Upper lobe of left lung (tissue), 6 donors: Measurements from ENCODE around the gene AMOTL1. TPM values are rescaled to one million over a fixed set of nuclear protein-coding genes. Genes with fewer than 3 reads are reported as not detected.

Experiments
- ATAC-seq, 2 donors: fragments of 200-7000 bp; cut with Tn5 transposase; one replicate each; pipeline ENCODE4 v1.9.1; 2022; ENCODE audit warnings: mild to moderate bottlenecking in 2 of 2, moderate library complexity in 2 of 2; ENCODE audit not compliant: low FRiP score in 2 of 2
- DNase-seq, 2 donors: peaks; one replicate each; pipeline ENCODE4 v3.0.0-alpha.2; 2019 to 2020
- H3K27ac ChIP-seq, 4 donors: fragments of 200-600 bp; sonication (generic); one replicate each; pipeline ENCODE4 v1.5.1; 2016 to 2019
- H3K27me3 ChIP-seq, 4 donors: fragments of 200-600 bp; sonication (generic); one replicate each; pipeline ENCODE4 v1.5.1; 2017 to 2019
- H3K36me3 ChIP-seq, 4 donors: fragments of 200-600 bp; sonication (generic); one replicate each; pipeline ENCODE4 v1.5.1; 2016 to 2019
- H3K4me1 ChIP-seq, 4 donors: fragments of 200-600 bp; sonication (generic); one replicate each; pipeline ENCODE4 v1.5.1; 2018 to 2019
- H3K4me3 ChIP-seq, 4 donors: fragments of 200-600 bp; sonication (generic); one replicate each; pipeline ENCODE4 v1.5.1; 2017 to 2019; ENCODE audit warnings: mild to moderate bottlenecking in 2 of 4, moderate library complexity in 1 of 4
- H3K9me3 ChIP-seq, 4 donors: fragments of 200-600 bp; sonication (generic); one replicate each; pipeline ENCODE4 v1.5.1; 2018 to 2019
- CTCF ChIP-seq, 6 experiments: fragments of 450-650 bp in 4 of 6; fragments of 200-600 bp in 2 of 6; sonication (generic) in 2 of 6; IDR thresholded peaks; one replicate each; pipeline ENCODE4 v1.5.1; 2016 to 2019; ENCODE audit warnings: antibody characterized with exemption in 6 of 6
- EP300 ChIP-seq, 4 donors: sonication (generic); formaldehyde crosslinking; IDR thresholded peaks; one replicate each; pipeline ENCODE4 v1.5.1; 2017; ENCODE audit warnings: antibody characterized with exemption in 4 of 4, control low read depth in 2 of 4
- POLR2A ChIP-seq, 4 donors: fragments of 450-650 bp; IDR thresholded peaks; one replicate each; pipeline ENCODE4 v1.5.1; 2016 to 2017; ENCODE audit warnings: antibody characterized with exemption in 4 of 4, mild to moderate bottlenecking in 2 of 4
- POLR2AphosphoS5 ChIP-seq, 2 donors: sonication (generic); formaldehyde crosslinking; IDR thresholded peaks; one replicate each; pipeline ENCODE4 v1.5.1; 2017; ENCODE audit warnings: antibody characterized with exemption in 2 of 2
- WGBS, 2 donors: methylation state at CpG; one replicate each; pipeline ENCODE4 v1.1.5; 2017 to 2018; 5-methylcytosine and 5-hydroxymethylcytosine counted together
- total RNA-seq, 6 donors: library from RNA; depleted of rRNA in 4 of 6; stranded (reverse); fragments of >200 nt in 4 of 6; gene quantifications; one replicate each; pipeline versions ENCODE4 v1.1.0 to v1.2.1, GENCODE V29; 2016 to 2021
- donor health status: DM: no; HTN: no; CAD: no; lungs with moderate emphysema.
- donor health status: DM: no; HTN: yes; CAD: no; lungs with severe emphysema.

Gene AMOTL1
- total RNA-seq, 6 donors from 2014 or later, result 30.4 to 54.7 (median 46.1) TPM

- DNase-seq, result peak in 1 of 2 donors; percentile 22
- WGBS, 2 donors, result 53 to 76% methylated on average over 5 of the region's 5 CpGs
- Histone ChIP-seq H3K27me3 (peaks cover 0 to 5% (median 0%) of the 10 kb centered on the region in 4 donors), H3K27ac (peak overlapping the region; percentile 92 to 99 (median 96)), H3K9me3 (no peaks in the 10 kb centered on the region), H3K4me1 (peaks cover 15 to 46% (median 27%) of the 10 kb centered on the region in 4 donors), H3K36me3 (no peaks in the 10 kb centered on the region), H3K4me3 (peak overlapping the region in 3 of 4 donors; percentile 75 to 84 (median 78))
- TF ChIP-seq POLR2AphosphoS5 (IDR thresholded peaks at IDR 0.05), result no peak
- no peak for TF ChIP-seq EP300 (IDR thresholded peaks at IDR 0.05)
- TF ChIP-seq POLR2A (IDR thresholded peaks at IDR 0.05), result no peak
- TF ChIP-seq CTCF (IDR thresholded peaks at IDR 0.05), result no peak
- ATAC-seq, result peak in 1 of 2 donors; percentile 0
Measured at GRCh38 chr11:94767291-94767690, 865 bp upstream of the AMOTL1 start.

- TF ChIP-seq POLR2AphosphoS5 (IDR thresholded peaks at IDR 0.05), result peak in 1 of 2 donors; percentile 33
- TF ChIP-seq POLR2A (IDR thresholded peaks at IDR 0.05), result peak in 2 of 4 donors; percentile 18 to 42
- TF ChIP-seq EP300 (IDR thresholded peaks at IDR 0.05), result no peak
- no peak for TF ChIP-seq CTCF (IDR thresholded peaks at IDR 0.05)
- Histone ChIP-seq H3K27ac (peak overlapping the region; percentile 92 to 99 (median 96)), H3K4me3 (peak overlapping the region; percentile 63 to 84 (median 76)), H3K36me3 (no peaks in the 10 kb centered on the region), H3K9me3 (no peaks in the 10 kb centered on the region), H3K4me1 (peaks cover 20 to 58% (median 35%) of the 10 kb centered on the region in 4 donors), H3K27me3 (peaks cover 0 to 5% (median 0%) of the 10 kb centered on the region in 4 donors)
- peak; percentile 70 to 82 for ATAC-seq
- 1% methylated on average over 19 to 66 of the region's 91 CpGs for WGBS, 2 donors
- peak; percentile 26 to 93 for DNase-seq
Measured at GRCh38 chr11:94768602-94769541, 716 bp downstream of the AMOTL1 start.

DNA sequence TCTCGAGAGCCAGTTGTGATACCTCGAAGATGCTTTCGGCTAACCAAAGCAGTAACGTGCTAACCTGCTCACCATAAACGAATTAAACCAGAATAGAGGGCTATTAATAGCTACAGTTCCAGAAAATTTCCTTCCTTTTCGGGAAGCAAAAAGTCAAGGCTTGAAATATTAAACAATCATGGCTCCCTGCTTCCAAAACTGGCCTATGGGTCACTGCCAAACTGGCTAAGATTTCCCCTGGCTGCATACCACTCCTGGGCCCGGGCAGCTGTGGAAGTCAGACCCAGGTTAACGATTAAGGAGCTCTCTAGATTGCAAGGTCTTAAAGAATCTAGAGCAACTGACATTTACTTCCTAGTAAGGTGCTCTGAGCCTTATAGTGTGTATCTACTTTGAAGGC lies 1.7 kb downstream of the AMOTL1 start:
- Histone ChIP-seq H3K27ac (peak overlapping the region; percentile 92 to 99 (median 96)), H3K4me3 (peak overlapping the region; percentile 63 to 84 (median 76)), H3K9me3 (no peaks in the 10 kb centered on the region), H3K27me3 (peaks cover 0 to 5% (median 0%) of the 10 kb centered on the region in 4 donors), H3K4me1 (peaks cover 30 to 68% (median 39%) of the 10 kb centered on the region in 4 donors), H3K36me3 (no peaks in the 10 kb centered on the region)
- ATAC-seq (no peak), DNase-seq (peak in 1 of 2 donors; percentile 45)
- WGBS, 2 donors, result 27 to 32% methylated on average over 8 of the region's 8 CpGs
- TF ChIP-seq POLR2A (IDR thresholded peaks at IDR 0.05) (no peak), EP300 (IDR thresholded peaks at IDR 0.05) (no peak), POLR2AphosphoS5 (IDR thresholded peaks at IDR 0.05) (no peak), CTCF (IDR thresholded peaks at IDR 0.05) (no peak)

DNA sequence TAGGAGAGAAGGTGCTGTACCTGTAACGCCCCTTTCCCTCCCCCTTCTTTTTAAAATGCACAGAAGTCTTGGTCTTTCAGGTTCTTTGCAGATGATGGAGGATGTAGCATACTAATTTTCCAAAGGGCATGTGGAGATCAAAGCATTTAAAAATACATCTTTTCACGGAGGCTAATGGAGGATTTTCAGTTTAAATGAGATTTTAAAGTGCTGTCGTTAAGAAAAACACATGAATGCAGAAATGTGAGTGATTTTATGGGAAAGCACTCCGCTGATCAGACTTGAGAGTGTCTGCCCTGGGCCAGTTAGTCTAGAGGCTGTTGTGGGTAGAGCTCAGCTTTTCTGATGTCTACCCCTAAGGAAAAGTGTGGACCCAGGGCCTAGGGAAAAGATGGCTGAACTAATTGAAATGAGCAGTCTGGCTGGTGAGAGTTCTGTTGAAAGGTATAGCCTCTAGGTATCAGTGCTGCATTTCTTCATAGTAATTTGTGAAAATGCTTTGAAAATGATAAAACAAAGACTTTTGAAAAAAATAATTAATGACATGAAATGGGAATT lies 2.5 kb downstream of the AMOTL1 start:
- peak overlapping the region in 2 of 4 donors; percentile 75 to 78 for H3K4me3 ChIP-seq
- TF ChIP-seq POLR2A (IDR thresholded peaks at IDR 0.05) (no peak), CTCF (IDR thresholded peaks at IDR 0.05) (no peak), EP300 (IDR thresholded peaks at IDR 0.05) (no peak), POLR2AphosphoS5 (IDR thresholded peaks at IDR 0.05) (no peak)
- DNase-seq, result no peak
- no peaks in the 10 kb centered on the region for H3K36me3 ChIP-seq
- H3K4me1 ChIP-seq, result peaks cover 36 to 70% (median 40%) of the 10 kb centered on the region in 4 donors
- ATAC-seq, result no peak
- peaks cover 0 to 5% (median 0%) of the 10 kb centered on the region in 4 donors for H3K27me3 ChIP-seq
- WGBS, 2 donors, result 57 to 63% methylated on average over 4 of the region's 4 CpGs
- peak overlapping the region in 3 of 4 donors; percentile 96 to 99 (median 97) for H3K27ac ChIP-seq
- no peaks in the 10 kb centered on the region for H3K9me3 ChIP-seq
